ENCODE measurements around the gene ZNF511.

DNA sequence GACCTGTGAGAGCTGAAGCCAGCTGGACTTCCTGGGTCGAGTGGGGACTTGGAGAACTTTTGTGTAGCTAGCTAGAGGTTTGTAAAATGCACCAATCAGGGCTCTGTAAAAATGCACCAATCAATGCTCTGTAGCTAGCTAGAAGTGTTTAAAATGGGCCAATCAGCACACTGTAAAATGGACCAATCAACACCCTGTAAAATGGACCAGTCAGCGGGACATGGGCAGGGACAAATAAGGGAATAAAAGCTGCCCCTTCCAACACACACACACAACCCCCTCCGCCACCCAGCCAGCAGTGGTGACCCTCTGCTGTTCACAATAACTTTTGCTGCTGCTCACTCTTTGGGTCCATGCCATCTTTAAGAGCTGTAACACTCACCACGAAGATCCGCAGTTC lies 7.1 kb downstream of the ZNF511 start:
- no peak for TF ChIP-seq CTCF (IDR thresholded peaks at IDR 0.05; ENCODE audit: insufficient read depth, low read length, poor library complexity, severe bottlenecking)
- TF ChIP-seq EZH2phosphoT487 (conservative IDR thresholded peaks at IDR 0.05; ENCODE audit: low read length), result no peak

All from SU-DHL-6 (cell line).